ENCODE results near the gene SUPT16H.

The SUPT16H gene

GRCh38 chr14:21302013-21302835, 81.6 kb downstream of the SUPT16H start:
- Histone ChIP-seq H3K27me3 (peaks cover 44% of the 10 kb centered on the region), H3K9me3 (no peaks in the 10 kb centered on the region), H3K36me3 (no peaks in the 10 kb centered on the region), H3K4me3 (ENCODE audit: low read depth in 1 of 2, low read length in 1 of 2) (no peak overlapping the region), H3K4me1 (ENCODE audit: control insufficient read depth in 1 of 2, insufficient read depth in 1 of 2, low read depth in 1 of 2, low read length in 1 of 2) (peaks cover 0 to 4% of the 10 kb centered on the region in 2 experiments), H3K27ac (no peak overlapping the region)
- TF ChIP-seq CTCF (IDR thresholded peaks at IDR 0.05), result no peak
